ENCODE data around the gene PAK1IP1.
"Not testable (repeated sequence)": the region's sequence is repeated elsewhere in the genome, so short reads cannot be mapped to it uniquely, and the experiment has no call there.

DNA sequence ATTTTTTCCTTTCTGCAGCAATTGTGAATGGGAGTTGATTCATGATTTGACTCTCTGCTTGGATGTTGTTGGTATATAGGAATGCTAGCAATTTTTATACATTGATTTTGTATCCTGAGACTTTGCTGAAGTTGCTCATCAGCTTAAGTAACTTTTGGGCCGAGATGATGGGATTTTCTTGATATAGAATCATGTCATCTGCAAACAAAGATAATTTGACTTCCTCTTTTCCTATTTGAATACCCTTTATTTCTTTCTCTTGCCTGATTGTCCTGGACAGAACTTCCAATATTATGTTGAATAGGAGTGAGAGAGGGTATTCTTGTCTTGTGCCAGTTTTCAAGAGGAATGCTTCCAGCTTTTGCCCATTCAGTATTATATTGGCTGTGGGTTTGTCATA lies 29.2 kb upstream of the PAK1IP1 start:
- TF ChIP-seq, protein P1, sequence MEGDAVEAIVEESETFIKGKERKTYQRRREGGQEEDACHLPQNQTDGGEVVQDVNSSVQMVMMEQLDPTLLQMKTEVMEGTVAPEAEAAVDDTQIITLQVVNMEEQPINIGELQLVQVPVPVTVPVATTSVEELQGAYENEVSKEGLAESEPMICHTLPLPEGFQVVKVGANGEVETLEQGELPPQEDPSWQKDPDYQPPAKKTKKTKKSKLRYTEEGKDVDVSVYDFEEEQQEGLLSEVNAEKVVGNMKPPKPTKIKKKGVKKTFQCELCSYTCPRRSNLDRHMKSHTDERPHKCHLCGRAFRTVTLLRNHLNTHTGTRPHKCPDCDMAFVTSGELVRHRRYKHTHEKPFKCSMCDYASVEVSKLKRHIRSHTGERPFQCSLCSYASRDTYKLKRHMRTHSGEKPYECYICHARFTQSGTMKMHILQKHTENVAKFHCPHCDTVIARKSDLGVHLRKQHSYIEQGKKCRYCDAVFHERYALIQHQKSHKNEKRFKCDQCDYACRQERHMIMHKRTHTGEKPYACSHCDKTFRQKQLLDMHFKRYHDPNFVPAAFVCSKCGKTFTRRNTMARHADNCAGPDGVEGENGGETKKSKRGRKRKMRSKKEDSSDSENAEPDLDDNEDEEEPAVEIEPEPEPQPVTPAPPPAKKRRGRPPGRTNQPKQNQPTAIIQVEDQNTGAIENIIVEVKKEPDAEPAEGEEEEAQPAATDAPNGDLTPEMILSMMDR (conservative IDR thresholded peaks at IDR 0.05), result not testable (repeated sequence)
- TF ChIP-seq ZFX (IDR thresholded peaks at IDR 0.05), result not testable (repeated sequence)
